ENCODE measurements around the gene FNBP1. TPM values are rescaled to one million over a fixed set of nuclear protein-coding genes. Genes with fewer than 3 reads are reported as not detected.

Gene FNBP1
- total RNA-seq, 1 donor from 2014 or later = 198 TPM

DNA sequence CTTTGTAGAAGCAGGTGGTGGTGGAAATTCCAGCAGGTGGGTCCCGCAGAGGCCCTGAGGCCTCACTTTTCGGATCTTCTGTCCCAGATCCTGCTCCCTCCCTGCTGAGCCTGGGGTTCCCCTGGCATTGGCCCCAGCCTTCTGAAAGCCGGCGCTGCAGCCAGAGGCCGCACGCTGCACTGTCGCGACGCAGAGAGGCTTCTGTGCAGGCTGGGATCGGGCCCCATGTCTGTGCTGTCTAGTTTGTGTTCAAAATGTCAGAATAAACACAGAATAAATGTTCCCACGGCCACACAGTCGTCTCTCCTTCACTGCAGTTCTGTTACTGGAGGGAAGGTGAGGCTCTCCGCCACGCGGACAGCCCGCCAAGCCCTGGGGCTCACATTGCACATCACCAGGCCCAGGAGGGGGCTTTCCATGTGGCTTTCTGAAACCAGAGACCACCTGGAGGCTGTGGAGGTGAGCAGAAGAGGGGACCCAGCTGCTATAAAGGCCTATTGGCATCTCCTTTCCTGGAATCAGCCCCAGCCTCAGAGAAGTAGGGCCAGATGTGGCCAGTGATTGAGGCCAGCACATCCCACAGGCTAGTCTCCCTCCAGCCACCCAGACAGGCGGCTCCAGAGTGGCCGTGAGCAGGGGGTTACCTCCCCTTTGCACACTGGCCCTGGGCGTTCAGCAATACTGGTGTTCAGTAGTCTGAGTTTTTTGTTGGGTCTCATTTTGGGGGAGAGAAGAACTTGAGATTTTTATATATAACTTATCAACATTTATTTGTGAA lies 161.3 kb downstream of the FNBP1 start:
- intact Hi-C loops (cut with micrococcal nuclease) = no loop called here

DNA sequence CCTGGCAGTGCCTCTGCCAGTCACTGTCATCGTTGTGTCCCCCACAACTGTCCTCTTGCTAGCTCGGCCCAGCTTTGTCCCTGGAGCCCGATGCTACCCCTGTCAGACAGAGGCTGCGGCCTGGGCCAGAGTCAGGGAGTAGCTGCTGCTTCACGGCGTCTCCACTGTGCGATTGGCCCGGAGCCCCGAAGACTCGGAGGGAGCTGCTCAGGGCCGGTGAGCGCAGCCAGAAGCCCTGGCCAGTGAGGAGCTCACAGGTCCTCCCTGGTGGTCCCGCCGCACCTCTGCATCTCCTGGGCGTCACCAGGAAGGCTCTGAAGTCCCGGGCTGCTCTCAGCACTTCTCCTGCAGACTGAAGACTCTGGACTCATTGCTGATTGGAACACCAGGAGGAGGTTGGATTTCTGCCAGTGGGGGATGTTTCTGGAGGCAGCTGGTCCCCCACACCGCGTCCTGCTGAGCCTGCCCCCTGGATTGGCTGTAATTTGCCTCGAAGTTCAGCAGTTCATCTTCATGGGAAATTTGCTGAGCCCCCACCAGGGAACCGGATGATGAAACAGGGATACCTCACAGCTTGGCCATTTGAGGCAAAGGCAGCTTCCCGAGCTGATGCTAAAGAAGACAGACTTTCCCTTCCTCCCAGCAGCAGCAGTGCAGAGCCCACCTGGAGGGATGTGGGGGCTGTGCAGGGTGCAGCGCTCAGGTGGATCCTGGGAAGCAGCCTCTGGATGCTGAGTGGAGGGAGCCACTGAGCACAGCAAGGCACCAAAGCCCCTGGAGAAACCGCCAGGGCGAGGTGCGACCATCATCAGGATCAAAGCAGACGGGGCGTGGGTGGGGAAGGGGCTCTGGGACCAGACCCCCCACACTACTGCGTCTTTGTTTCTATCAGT lies 162.1 kb downstream of the FNBP1 start:
- intact Hi-C loops (cut with micrococcal nuclease) = no loop called here

DNA sequence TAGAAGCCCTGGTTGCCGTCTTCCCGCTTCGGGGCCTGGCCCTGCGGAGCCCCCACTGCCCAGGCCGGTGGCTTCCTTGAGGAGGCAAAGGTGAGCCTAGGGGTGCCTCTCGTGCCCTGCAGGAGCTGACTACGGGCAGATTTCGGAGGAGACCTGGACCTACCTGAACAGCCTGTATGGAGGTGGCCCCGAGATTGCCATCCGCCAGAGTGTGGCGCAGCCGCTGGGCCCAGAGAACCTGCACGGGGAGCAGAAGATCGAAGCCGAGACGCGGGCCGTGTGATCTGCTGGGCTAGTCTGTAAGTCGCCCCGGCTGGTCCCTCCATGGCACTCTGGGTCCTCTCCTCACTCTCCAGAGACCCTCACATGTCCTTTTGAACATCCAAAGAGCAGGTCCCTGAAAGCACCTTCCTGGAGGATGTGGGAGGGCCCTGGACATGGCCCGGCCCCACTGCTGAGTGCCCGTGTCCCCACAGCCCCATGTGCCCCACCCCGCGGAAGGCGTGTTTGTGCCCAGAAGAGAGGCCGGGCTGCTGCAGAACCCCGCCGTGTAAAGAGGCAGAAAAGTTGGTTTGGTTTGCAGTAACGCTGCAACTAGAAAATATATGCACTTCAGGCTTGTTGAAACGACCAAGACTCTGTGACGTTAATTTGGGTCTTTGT lies 162.9 kb downstream of the FNBP1 start:
- intact Hi-C loops (cut with micrococcal nuclease) = no loop called here

DNA sequence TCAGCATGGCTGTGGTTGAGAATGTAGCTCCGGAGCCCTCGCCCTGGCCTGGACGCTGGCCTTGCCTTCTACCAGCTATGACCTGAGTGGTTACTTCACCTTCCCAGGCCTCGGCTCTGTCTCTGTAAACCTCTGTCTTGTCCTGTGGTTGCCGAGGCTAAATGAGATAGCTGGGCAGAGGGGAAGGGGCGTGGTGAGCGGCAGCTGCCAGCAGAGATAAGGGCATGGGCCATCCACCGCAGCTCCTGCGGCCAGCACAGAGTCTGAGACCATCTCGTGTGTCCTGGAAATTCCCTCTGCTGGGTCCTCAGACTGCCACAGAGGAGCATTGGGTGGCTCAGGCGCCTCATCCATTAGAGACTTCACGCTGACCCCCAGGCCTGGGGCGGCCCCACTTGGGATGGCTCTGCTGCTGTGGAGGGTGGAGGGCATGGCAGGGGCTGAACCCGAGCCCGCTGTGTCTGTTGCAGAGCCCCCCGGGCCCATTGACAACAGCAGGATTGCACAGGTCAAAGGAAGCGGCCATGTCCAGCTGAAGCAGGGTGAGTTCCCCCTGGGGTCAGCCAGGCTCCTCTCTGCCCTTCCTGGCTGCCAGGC lies 163.8 kb downstream of the FNBP1 start:
- intact Hi-C loops (cut with micrococcal nuclease) = no loop called here

DNA sequence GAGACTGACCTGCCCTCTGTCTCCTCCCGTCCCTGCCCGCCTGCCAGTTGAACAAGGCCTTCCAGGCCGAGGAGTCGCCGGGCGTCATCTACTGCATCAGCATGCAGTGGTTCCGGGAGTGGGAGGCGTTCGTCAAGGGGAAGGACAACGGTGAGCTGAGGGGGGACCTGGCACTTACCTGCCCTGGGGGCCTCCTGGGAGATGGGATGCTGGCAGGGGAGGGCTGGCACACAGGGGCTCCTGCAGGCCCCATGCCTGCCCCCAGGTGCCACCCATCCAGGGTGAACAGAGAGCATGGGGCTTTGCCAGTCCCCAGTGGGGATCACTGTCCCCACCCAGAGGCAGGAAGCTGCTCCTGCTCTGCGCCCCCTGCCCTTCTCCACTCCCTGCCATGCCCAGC lies 164.7 kb downstream of the FNBP1 start:
- intact Hi-C loops (cut with micrococcal nuclease) = no loop called here

DNA sequence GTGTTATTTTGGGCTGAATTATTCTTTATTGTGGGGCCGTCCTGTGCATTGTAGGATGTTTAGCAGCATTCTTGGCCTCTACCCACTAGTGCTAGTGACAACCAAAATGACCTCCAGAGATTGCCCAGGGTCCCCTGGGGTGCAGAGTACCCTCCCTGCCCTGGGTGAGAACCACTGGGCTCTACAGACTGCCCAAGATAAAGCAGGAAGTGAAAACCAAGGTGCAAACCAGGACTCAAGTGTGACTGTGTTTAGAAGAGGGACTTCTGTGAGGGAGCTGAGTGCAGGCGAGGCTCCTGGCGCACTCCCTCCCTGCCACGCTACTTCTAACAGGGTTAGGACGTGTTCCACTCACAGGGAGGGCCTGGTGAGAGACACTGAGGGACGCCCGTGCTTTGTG lies 166.2 kb downstream of the FNBP1 start:
- intact Hi-C loops (cut with micrococcal nuclease) = no loop called here

DNA sequence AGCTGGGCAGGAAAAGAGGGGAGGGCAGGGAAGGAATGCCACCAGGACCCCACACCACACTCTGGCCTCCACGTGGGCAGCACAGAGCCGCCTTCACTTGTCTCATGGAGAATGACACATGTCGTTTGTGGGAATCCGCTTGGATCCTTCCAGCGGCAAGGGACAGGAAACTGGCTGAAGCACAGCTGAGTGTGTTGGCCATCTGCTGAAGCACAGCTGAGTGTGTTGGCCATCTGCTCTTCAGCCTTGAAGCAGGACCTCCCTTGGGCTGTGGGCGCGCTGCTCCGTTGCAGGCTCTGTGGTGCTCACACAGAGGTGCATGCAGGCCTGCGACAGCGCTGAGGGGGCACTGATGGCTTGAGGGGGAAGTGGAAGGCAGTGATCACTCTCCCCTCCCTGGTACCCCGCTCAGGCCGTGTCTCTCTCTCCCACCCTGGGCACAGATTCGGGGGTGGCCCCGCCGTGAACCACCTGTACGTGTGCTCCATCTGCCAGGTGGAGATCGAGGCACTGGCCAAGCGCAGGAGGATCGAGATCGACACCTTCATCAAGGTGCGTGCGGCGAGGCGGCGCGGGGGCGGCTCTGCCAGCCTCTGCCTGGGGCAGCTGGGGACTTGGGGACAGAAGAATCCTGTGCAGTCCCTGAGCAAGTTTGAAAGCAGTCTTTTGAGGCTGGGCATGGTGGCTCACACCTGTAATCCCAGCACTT lies 167.1 kb downstream of the FNBP1 start:
- intact Hi-C loops (cut with micrococcal nuclease) = no loop called here

DNA sequence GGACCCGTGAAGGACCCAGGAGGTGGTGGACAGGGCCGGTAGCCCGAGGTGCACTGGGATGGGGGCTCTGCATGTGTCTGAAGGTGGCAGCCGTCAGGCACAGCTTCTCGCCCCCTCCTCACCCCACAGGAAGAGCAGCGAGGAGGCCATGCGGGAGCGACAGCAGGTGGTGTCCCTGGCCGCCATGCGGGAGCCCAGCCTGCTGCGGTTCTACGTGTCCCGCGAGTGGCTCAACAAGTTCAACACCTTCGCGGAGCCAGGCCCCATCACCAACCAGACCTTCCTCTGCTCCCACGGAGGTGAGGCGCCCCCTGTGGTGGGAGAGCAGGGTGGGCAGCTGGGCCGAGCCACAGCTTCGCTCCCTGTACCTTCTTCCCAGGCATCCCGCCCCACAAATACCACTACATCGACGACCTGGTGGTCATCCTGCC lies 167.8 kb downstream of the FNBP1 start:
- intact Hi-C loops (cut with micrococcal nuclease) = no loop called here

DNA sequence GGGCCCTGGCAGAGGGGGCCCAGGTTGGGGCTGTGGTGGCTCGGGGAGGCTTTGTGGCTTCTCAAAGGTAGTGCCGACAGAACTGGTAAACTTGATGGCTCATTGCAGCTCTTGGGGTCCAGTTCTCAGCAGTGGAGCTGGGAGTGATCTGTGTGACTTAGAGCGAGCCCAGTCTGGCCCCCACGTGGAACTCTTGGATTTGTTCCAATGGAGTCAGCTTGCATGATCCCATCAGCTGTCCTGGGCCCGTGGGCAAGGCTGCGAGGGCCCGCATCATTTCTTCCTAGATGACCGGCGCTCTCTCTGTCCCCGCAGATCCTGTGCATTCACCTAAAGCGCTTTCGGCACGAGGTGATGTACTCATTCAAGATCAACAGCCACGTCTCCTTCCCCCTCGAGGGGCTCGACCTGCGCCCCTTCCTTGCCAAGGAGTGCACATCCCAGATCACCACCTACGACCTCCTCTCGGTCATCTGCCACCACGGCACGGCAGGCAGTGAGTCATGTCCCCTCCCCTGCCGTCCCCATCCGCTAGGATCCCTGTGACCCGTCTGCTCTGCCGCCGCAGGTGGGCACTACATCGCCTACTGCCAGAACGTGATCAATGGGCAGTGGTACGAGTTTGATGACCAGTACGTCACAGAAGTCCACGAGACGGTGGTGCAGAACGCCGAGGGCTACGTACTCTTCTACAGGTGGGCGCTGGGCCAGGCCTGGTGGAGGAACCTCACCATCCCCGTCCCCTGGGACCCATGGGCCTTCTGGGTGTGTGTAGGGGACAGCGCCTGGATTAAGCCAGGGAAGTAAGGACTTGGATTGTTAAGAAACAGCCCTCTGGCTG lies 168.5 kb downstream of the FNBP1 start:
- intact Hi-C loops (cut with micrococcal nuclease) = no loop called here

DNA sequence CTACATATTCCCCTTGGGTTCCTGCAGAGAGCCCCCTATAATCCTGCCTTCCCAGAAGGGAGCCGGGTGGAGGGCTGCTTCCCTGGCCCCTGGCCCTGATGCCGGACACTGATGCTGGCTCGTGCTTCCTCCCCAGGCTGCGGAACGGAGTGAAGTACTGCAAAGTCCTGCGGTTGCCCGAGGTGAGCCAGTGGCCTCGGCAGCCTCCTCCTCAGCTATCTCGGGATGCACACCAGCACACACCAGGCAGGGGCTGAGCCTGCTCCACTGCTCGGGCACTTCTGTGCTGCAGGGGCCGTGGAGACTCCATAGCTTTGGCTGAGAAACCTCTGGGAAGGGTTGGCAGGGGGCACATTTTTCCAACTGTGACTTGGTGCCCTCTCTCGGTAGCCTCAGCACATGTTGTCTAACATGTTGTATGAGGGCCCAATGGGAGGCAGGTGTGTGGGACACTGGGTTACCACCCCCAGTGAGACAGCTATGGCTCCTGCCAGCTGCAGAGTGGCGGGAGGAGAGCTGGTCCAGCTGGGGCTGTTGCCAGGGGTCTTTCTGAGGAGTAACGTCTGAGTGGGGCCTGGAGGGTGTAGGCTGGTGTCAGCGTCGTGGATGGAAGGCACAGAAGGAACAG lies 169.3 kb downstream of the FNBP1 start:
- intact Hi-C loops (cut with micrococcal nuclease) = no loop called here

DNA sequence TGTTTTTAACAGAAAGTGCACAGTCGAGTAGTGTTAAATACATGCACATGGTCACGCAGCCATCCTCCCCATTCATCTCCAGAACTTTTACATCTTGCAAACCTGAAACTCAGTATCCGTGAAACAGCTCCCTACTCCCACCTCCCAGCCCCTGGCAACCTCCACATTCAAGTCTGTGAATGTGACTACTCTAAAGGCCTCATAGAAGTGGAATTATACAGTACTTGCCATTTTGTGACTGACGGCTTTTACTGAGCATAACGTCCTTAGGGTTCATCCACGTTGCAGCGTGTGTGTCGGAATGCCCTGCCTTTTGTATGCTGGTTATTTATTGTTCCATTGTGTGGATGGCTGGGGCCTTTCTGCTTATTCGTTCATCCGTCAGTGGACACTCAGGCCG lies 171.9 kb downstream of the FNBP1 start:
- intact Hi-C loops (cut with micrococcal nuclease) = no loop called here

DNA sequence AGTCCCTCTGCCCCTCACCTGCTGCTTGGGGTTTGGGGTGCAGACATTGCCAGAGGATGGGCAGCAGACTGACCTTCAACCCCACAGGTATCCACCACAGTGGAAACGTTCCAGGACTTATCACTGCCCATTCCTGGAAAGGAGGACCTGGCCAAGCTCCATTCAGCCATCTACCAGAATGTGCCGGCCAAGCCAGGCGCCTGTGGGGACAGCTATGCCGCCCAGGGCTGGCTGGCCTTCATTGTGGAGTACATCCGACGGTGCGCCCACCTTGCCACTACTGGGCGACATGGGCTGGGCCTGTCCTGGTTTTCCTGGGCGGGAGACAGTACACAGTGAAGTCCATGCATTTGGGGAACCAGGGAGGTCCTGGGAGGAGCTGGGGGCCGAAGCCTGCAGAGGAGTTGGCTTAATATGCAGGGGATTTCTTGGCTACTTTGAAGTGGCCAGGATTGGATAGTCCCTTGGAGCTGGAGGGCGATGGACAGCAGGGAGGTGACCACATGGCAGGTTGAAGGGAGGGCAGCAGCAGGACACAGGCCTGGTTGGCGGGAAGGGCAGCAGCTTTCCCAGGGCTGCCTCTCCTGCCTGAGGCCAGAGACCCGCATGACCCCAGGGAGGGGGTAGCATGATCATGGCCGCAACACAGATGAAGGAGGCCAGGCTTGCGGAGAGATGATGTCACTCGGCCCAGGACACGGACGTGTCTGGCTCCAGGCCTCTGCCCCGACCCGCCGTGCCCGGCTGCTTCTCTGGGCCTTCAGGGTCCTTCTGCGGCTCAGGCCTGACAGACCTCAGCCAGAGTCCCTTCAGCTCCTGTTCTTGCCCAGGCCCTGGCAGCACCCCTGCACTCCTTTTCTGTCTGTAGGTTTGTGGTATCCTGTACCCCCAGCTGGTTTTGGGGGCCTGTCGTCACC lies 173.1 kb downstream of the FNBP1 start:
- intact Hi-C loops (cut with micrococcal nuclease) = loop anchor here (1.0 to 5.0 kb wide), 3 partner anchors 14 to 48 kb away; partner anchors contain the start of genes C9orf78, TOR1A and USP20

DNA sequence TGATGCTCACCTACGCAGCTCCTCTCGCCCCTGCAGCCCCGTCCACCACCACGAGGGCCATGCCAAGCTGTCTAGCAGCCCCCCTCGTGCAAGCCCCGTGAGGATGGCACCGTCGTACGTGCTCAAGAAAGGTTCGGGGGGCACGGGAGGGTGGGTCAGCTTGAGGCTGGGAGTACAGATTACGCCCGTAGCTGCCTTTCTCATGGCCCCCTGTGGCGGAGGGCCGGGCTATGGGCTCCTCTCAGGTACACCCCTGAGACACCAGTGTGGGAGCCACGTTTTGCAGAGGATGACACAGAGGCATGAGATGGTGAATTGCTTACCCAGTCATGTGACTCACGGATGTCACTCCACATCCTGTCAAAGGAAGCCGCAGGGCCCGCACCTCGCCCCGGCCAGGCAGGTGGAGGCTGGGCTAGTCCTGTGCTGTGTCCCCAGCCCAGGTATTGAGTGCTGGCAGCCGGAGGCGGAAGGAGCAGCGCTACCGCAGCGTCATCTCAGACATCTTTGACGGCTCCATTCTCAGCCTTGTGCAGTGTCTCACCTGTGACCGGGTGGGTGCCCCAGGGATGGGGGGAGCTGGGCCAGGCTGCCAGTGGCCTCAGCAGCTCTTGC lies 174.0 kb downstream of the FNBP1 start:
- intact Hi-C loops (cut with micrococcal nuclease) = loop anchor here (1.0 to 5.0 kb wide), 3 partner anchors 15 to 47 kb away; partner anchors contain the start of genes C9orf78, TOR1A and USP20

DNA sequence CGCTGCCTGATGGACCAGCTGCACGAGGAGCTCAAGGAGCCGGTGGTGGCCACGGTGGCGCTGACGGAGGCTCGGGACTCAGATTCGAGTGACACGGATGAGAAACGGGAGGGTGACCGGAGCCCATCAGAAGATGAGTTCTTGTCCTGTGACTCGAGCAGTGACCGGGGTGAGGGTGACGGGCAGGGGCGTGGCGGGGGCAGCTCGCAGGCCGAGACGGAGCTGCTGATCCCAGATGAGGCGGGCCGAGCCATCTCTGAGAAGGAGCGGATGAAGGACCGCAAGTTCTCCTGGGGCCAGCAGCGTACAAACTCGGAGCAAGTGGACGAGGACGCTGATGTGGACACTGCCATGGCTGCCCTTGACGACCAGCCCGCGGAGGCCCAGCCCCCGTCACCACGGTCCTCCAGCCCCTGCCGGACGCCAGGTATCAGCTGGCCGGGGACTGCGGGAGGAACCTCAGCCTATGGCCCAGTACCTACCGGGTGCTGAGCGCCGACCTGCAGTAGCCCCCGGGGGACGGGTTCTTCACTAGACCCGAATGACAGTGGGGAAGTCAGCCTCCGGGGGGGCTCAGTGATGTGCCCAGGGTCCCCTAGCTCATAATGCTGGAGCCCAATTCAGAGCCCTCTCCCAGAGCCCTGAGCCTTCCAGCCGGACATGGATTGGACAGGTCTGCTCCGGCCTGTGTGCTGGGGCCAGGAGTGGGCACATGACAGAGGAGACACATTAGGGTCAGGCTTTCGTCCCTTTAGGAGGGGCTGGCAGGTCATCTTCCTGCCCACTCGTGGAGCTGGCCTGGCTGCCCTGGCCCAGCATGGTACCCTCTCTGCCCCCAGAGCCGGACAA lies 174.7 kb downstream of the FNBP1 start:
- intact Hi-C loops (cut with micrococcal nuclease) = loop anchor here (5.0 kb wide), 1 partner anchor 46 kb away; the partner anchor contains the start of gene TOR1A

DNA sequence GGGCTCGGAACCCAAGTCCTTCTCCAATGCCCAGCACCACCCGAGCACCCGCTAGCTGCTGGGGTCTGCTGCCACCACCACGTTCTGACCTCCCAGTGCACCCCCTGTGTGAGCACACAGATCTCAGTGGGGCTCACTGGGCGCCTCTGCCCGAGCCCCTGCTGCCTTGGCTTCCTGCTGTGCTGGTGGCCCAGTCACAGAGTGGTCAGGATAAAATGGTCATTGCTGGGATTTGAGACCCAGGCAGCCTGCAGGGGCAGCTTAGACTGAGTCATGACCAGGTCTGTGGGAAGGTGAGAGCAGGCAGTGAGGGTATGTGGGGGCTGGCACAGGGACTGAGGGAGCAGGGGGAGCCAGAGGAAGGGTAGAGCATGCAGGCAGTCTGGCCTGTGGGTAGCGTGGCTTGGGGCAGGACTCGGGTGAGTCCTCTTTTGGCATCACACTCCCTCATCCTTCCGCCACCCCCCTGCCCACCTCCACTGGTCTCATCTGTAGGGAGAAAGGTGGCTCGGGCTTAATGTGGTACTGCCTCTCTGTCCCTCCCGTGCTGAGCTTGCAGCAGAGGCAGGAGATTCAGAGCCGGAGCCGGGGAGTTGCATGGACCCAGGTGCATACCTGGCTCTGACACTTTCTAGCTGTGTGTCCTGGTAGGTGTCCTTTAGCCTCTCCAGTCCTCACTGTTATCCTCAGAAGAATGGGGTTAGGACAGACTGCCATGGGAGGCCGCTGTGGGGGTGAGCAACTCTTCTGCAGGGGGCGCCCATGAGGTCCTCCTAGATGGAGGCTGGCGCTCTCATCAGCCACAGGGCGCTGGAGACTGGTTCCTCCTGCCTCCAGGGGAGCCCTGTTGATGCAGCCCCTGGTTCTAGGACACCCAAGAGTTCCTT lies 175.6 kb downstream of the FNBP1 start:
- intact Hi-C loops (cut with micrococcal nuclease) = loop anchor here (5.0 kb wide), 1 partner anchor 45 kb away; the partner anchor contains the start of gene TOR1A

Measured in T-helper 2 cell treated with Interferon-gamma antibody and Interleukin-4, amounts not matched to agents 100 ng/mL and 5 ng/mL, for 36 hours (primary cell).